ENCODE results near the gene TMC7. TPM values are rescaled to one million over a fixed set of nuclear protein-coding genes. Genes with fewer than 3 reads are reported as not detected.
A peak's percentile ranks its signal among the peaks of the same experiment; 100 is the strongest.

TMC7 gene
- total and polyA plus RNA-seq, 2 donors (not counting 1 experiment from before 2014, with no cell fraction given) = 0.18 to 1.5 TPM

DNA sequence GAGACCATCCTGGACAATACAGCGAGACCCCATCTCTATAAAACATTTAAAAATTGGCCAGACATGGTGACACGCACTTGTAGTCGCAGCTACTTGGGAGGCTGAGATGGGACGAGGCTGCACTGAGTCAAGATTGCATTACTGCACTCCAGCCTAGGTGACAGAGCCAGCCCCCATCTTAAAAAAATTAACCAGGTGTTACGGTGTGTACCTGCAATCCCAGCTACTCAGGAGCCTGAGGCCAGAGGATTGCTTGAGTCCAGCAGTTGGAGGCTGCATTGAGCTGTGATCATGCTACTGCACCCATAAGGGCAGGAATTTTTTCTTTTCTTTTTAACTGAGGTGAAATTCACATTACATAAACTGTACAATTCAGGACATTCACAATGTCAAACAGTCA, 16.9 kb upstream of the TMC7 start:
- no peak for TF ChIP-seq EZH2 (IDR thresholded peaks at IDR 0.05; ENCODE audit: low read length, missing control alignments)
- TF ChIP-seq, protein P1, sequence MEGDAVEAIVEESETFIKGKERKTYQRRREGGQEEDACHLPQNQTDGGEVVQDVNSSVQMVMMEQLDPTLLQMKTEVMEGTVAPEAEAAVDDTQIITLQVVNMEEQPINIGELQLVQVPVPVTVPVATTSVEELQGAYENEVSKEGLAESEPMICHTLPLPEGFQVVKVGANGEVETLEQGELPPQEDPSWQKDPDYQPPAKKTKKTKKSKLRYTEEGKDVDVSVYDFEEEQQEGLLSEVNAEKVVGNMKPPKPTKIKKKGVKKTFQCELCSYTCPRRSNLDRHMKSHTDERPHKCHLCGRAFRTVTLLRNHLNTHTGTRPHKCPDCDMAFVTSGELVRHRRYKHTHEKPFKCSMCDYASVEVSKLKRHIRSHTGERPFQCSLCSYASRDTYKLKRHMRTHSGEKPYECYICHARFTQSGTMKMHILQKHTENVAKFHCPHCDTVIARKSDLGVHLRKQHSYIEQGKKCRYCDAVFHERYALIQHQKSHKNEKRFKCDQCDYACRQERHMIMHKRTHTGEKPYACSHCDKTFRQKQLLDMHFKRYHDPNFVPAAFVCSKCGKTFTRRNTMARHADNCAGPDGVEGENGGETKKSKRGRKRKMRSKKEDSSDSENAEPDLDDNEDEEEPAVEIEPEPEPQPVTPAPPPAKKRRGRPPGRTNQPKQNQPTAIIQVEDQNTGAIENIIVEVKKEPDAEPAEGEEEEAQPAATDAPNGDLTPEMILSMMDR (conservative IDR thresholded peaks at IDR 0.05 in 1 of 2, IDR thresholded peaks at IDR 0.05 in 1 of 2; ENCODE audit: low read depth in 1 of 2, low read length in 2 of 2) = no peak
- DNase-seq (ENCODE audit: low read depth in 2 of 2) = no peak
- Histone ChIP-seq H2AFZ (ENCODE audit: low read length) (no peak overlapping the region), H3K79me2 (ENCODE audit: control insufficient read depth, insufficient read depth, low read length) (no peaks in the 10 kb centered on the region), H3K9ac (ENCODE audit: insufficient read depth, low read length) (no peak overlapping the region), H3K4me2 (ENCODE audit: extremely low read depth, insufficient read depth, low read length) (no peak overlapping the region), H3K27me3 (ENCODE audit: control insufficient read depth, insufficient read depth, low read length) (no peaks in the 10 kb centered on the region), H3K4me1 (ENCODE audit: control insufficient read depth, extremely low read depth, insufficient read depth, low read length) (peaks cover 2% of the 10 kb centered on the region), H4K20me1 (ENCODE audit: control insufficient read depth, extremely low read depth, insufficient read depth, low read length) (no peaks in the 10 kb centered on the region), H3K27ac (ENCODE audit: insufficient read depth, low read length) (no peak overlapping the region), H3K36me3 (ENCODE audit: control insufficient read depth, insufficient read depth, low read length) (no peaks in the 10 kb centered on the region), H3K4me3 (replicated peaks in 1 of 4; ENCODE audit: control extremely low read depth in 1 of 4, insufficient read depth in 1 of 4, low read depth in 3 of 4, low read length in 4 of 4) (no peak overlapping the region), H3K9me3 (ENCODE audit: control insufficient read depth, insufficient read depth, low read depth, low read length) (no peaks in the 10 kb centered on the region)

DNA sequence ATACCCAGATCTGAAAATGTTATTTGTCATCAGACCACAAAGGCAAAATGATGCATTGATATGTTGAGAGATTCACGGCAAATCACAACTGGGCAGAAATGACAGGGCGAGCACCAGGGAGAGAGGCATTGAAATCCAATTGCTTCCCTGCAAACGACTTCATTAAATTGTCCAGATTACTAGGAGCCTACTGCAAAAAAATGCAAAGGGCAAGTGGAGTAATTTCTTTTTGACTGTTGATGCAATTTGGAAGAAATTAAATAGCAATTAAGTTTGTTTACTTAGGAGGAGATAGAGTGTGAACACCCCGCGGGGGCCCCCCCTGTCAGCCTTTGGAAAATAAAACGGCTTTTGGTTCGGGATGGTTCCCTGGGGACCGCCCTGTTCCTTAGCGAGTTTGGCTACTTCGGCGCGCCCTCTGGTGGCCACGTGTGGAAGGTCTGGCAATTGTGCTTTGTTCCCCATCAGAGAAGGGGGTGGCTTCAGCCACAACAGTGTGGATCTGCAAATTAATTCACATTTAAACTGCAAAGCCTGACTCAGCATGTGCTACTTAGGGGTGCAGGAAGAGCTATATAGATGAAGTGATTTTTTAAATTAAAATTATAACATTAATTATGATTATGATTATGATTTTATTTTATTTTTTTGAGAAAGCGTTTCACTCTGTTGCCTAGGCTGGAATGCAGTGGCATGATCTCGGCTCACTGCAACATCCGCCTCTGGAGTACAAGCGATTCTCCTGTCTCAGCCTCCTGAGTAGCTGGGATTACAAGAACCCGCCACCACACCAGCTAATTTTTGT, 14.5 kb upstream of the TMC7 start:
- Histone ChIP-seq H2AFZ (ENCODE audit: low read length) (peak overlapping the region; percentile 39), H3K4me3 (replicated peaks in 1 of 4; ENCODE audit: control extremely low read depth in 1 of 4, insufficient read depth in 1 of 4, low read depth in 3 of 4, low read length in 4 of 4) (peak overlapping the region; percentile 21 to 65 (median 48)), H3K79me2 (ENCODE audit: control insufficient read depth, insufficient read depth, low read length) (no peaks in the 10 kb centered on the region), H3K4me1 (ENCODE audit: control insufficient read depth, extremely low read depth, insufficient read depth, low read length) (peaks cover 2% of the 10 kb centered on the region), H3K27ac (ENCODE audit: insufficient read depth, low read length) (no peak overlapping the region), H3K27me3 (ENCODE audit: control insufficient read depth, insufficient read depth, low read length) (no peaks in the 10 kb centered on the region), H4K20me1 (ENCODE audit: control insufficient read depth, extremely low read depth, insufficient read depth, low read length) (no peaks in the 10 kb centered on the region), H3K36me3 (ENCODE audit: control insufficient read depth, insufficient read depth, low read length) (no peaks in the 10 kb centered on the region), H3K4me2 (ENCODE audit: extremely low read depth, insufficient read depth, low read length) (peak overlapping the region; percentile 69), H3K9ac (ENCODE audit: insufficient read depth, low read length) (no peak overlapping the region), H3K9me3 (ENCODE audit: control insufficient read depth, insufficient read depth, low read depth, low read length) (no peaks in the 10 kb centered on the region)
- no peak for TF ChIP-seq EZH2 (IDR thresholded peaks at IDR 0.05; ENCODE audit: low read length, missing control alignments)
- TF ChIP-seq, protein P1 (conservative IDR thresholded peaks at IDR 0.05 in 1 of 2, IDR thresholded peaks at IDR 0.05 in 1 of 2; ENCODE audit: low read depth in 1 of 2, low read length in 2 of 2) = peak; percentile 88 to 92
- DNase-seq (ENCODE audit: low read depth in 2 of 2) = peak; percentile 47 to 71

DNA sequence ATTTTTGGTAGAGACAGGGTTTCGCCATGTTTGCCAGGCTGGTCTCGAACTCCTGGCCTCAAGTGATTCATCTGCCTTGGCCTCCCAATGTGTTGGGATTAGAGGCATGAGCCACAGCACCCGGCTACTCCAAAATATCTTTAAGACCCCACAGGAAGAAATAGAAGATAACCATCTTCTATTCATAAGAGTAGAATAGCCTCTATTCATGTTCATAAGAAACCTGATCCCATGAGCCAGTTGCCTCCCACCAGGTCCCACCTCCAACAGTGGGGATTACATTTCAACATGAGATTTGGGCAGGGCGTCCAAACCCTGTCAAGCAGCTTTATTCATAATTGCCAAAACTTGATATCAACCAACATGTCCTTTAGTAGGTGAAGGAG, 13.9 kb upstream of the TMC7 start:
- no peak overlapping the region for H3K9ac ChIP-seq (ENCODE audit: insufficient read depth, low read length)
- H3K4me1 ChIP-seq (ENCODE audit: control insufficient read depth, extremely low read depth, insufficient read depth, low read length) = peaks cover 2% of the 10 kb centered on the region
- H3K36me3 ChIP-seq (ENCODE audit: control insufficient read depth, insufficient read depth, low read length) = no peaks in the 10 kb centered on the region
- no peak for TF ChIP-seq EZH2 (IDR thresholded peaks at IDR 0.05; ENCODE audit: low read length, missing control alignments)
- TF ChIP-seq, protein P1 (conservative IDR thresholded peaks at IDR 0.05 in 1 of 2, IDR thresholded peaks at IDR 0.05 in 1 of 2; ENCODE audit: low read depth in 1 of 2, low read length in 2 of 2) = no peak
- no peak overlapping the region for H3K4me3 ChIP-seq (replicated peaks in 1 of 4; ENCODE audit: control extremely low read depth in 1 of 4, insufficient read depth in 1 of 4, low read depth in 3 of 4, low read length in 4 of 4)
- no peak overlapping the region for H2AFZ ChIP-seq (ENCODE audit: low read length)
- no peaks in the 10 kb centered on the region for H3K79me2 ChIP-seq (ENCODE audit: control insufficient read depth, insufficient read depth, low read length)
- DNase-seq (ENCODE audit: low read depth in 2 of 2) = no peak
- H4K20me1 ChIP-seq (ENCODE audit: control insufficient read depth, extremely low read depth, insufficient read depth, low read length) = no peaks in the 10 kb centered on the region
- no peak overlapping the region for H3K4me2 ChIP-seq (ENCODE audit: extremely low read depth, insufficient read depth, low read length)
- H3K27me3 ChIP-seq (ENCODE audit: control insufficient read depth, insufficient read depth, low read length) = no peaks in the 10 kb centered on the region
- H3K9me3 ChIP-seq (ENCODE audit: control insufficient read depth, insufficient read depth, low read depth, low read length) = no peaks in the 10 kb centered on the region
- H3K27ac ChIP-seq (ENCODE audit: insufficient read depth, low read length) = no peak overlapping the region
